Mesothelial cell of epicardium (in vitro differentiated cells): ENCODE measurements around the gene THRB. TPM values are rescaled to one million over a fixed set of nuclear protein-coding genes. Genes with fewer than 3 reads are reported as not detected.

Experiments used
- DNase-seq, 2 experiments: peaks; one replicate each; pipeline ENCODE4 v3.0.0; 2021; ENCODE audit warnings: low spot score in 2 of 2; ENCODE audit not compliant: unreplicated experiment in 2 of 2
- H3K27ac Mint-ChIP-seq: 2 replicates; pipeline ENCODE4 v1.8.0; 2021; ENCODE audit warnings: mixed read lengths
- H3K27me3 Mint-ChIP-seq: 2 replicates; pipeline ENCODE4 v1.8.0; 2021; ENCODE audit warnings: low read depth, mixed read lengths
- H3K36me3 Mint-ChIP-seq: 2 replicates; pipeline ENCODE4 v1.8.0; 2021; ENCODE audit warnings: mixed read lengths
- H3K4me1 Mint-ChIP-seq: 2 replicates; pipeline ENCODE4 v1.8.0; 2021; ENCODE audit warnings: mixed read lengths
- H3K4me3 Mint-ChIP-seq: 2 replicates; pipeline ENCODE4 v1.8.0; 2021; ENCODE audit warnings: mild to moderate bottlenecking, moderate library complexity, mixed read lengths
- H3K9me3 Mint-ChIP-seq: 2 replicates; pipeline ENCODE4 v1.8.0; 2021; ENCODE audit warnings: mixed read lengths
- total RNA-seq: library from RNA; stranded (reverse); gene quantifications from 3 replicates; pipeline ENCODE4 v1.2.1, GENCODE V29; 2021
- TF ChIP-seq, protein P1 (sequence below): fragments of 200-600 bp; sonication (generic); IDR thresholded peaks from one replicate; pipeline ENCODE4 v1.5.0; 2021; ENCODE audit warnings: antibody characterized with exemption; ENCODE audit not compliant: unreplicated experiment

The THRB gene
- total RNA-seq, 1 donor from 2014 or later = 3.4 TPM

DNA sequence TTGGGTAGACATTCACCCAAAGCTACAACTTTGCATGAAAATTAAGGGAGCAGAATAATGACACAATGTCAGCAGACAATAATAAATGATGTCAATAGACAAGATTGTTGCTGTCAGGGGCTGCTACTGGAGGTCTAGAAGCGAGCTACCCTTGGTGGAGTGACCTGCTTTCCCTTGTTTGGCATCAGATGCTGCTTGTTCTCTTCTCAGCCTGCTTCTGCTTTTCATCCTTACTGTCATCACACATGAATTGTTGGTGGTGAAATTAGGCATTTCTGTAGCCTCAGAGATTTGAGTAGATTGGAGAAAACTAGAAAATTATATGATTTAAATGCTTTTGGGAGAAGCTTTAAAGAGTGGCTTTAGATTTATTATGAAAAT lies 355.8 kb downstream of the THRB start:
- H3K27ac Mint-ChIP-seq = no peak overlapping the region
- H3K4me3 Mint-ChIP-seq = no peak overlapping the region
- H3K4me1 Mint-ChIP-seq = peaks cover 21% of the 10 kb centered on the region
- TF ChIP-seq, protein P1, sequence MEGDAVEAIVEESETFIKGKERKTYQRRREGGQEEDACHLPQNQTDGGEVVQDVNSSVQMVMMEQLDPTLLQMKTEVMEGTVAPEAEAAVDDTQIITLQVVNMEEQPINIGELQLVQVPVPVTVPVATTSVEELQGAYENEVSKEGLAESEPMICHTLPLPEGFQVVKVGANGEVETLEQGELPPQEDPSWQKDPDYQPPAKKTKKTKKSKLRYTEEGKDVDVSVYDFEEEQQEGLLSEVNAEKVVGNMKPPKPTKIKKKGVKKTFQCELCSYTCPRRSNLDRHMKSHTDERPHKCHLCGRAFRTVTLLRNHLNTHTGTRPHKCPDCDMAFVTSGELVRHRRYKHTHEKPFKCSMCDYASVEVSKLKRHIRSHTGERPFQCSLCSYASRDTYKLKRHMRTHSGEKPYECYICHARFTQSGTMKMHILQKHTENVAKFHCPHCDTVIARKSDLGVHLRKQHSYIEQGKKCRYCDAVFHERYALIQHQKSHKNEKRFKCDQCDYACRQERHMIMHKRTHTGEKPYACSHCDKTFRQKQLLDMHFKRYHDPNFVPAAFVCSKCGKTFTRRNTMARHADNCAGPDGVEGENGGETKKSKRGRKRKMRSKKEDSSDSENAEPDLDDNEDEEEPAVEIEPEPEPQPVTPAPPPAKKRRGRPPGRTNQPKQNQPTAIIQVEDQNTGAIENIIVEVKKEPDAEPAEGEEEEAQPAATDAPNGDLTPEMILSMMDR = no peak
- DNase-seq = no peak
- H3K27me3 Mint-ChIP-seq = peaks cover 3% of the 10 kb centered on the region
- H3K9me3 Mint-ChIP-seq = no peaks in the 10 kb centered on the region
- no peaks in the 10 kb centered on the region for H3K36me3 Mint-ChIP-seq

- H3K36me3 Mint-ChIP-seq = no peaks in the 10 kb centered on the region
- no peak overlapping the region for H3K27ac Mint-ChIP-seq
- H3K9me3 Mint-ChIP-seq = no peaks in the 10 kb centered on the region
- H3K4me3 Mint-ChIP-seq = no peak overlapping the region
- peaks cover 21% of the 10 kb centered on the region for H3K4me1 Mint-ChIP-seq
- H3K27me3 Mint-ChIP-seq = peaks cover 2% of the 10 kb centered on the region
- DNase-seq = no peak
- TF ChIP-seq, protein P1 = no peak
These were observed 356.4 kb downstream of the THRB start for GRCh38 chr3:24137958-24138875.

GRCh38 chr3:24137334-24137733 lies 357.3 kb downstream of the THRB start:
- Mint-ChIP-seq H3K36me3 (no peaks in the 10 kb centered on the region), H3K27me3 (peaks cover 2% of the 10 kb centered on the region), H3K27ac (no peak overlapping the region), H3K4me1 (peaks cover 21% of the 10 kb centered on the region), H3K9me3 (no peaks in the 10 kb centered on the region), H3K4me3 (no peak overlapping the region)
- TF ChIP-seq, protein P1 = no peak
- no peak for DNase-seq

DNA sequence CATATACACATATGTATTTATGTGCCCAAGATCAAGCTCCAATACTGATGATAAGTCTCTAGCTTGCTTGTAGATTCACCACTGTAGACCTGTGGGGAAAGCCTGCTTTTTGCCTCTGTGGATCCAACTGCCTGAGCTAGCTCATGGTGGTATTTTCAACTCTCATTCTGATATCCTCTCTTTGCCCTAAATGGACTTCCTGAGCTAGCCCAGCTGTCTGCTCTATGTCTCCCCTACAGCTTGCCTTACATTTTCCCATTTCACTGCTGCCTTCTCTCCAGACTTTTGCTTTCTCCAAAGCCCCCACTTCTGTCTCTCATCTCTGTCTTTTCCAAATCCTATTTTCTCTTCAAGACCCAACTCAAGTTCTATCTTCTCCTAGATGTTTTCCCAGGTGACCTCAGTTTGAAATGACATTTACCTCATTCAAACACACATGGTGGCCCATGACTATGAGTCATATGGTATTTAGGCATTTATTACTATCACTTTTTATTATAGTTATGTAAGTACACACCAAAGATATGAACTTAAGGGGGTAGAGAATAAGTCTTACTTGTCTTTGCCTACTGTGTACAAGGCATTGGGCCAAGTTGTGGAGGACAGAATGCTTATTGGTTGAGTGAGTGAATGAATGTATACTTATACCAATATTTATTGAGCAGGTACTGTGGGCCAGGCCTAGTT lies 357.9 kb downstream of the THRB start:
- no peaks in the 10 kb centered on the region for H3K36me3 Mint-ChIP-seq
- no peak for DNase-seq
- H3K27me3 Mint-ChIP-seq = no peaks in the 10 kb centered on the region
- H3K4me3 Mint-ChIP-seq = no peak overlapping the region
- no peaks in the 10 kb centered on the region for H3K9me3 Mint-ChIP-seq
- TF ChIP-seq, protein P1 = no peak
- peaks cover 21% of the 10 kb centered on the region for H3K4me1 Mint-ChIP-seq
- H3K27ac Mint-ChIP-seq = no peak overlapping the region

DNA sequence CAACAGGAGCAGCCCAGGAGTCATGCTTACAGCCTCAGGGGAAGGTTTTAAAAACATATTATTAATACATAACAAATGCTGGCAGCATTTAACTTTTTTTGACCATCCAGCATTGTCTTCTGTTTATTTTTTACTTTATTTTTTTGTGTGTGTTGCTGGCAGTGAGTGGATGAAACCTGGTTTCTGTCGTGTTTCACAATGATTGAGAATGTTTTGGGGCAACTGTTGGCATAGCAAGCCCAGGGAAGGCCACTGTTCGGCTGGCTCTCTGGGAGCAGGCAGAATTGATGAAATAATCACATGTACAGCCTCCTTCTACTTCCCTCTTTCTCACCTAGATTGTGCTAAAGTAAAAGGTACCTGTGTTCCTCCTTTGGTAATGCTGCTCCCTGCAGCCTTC lies 359.4 kb downstream of the THRB start:
- no peak for DNase-seq
- TF ChIP-seq, protein P1 = no peak
- H3K9me3 Mint-ChIP-seq = peaks cover 4% of the 10 kb centered on the region
- H3K27ac Mint-ChIP-seq = no peak overlapping the region
- H3K27me3 Mint-ChIP-seq = no peaks in the 10 kb centered on the region
- H3K4me1 Mint-ChIP-seq = peaks cover 21% of the 10 kb centered on the region
- no peak overlapping the region for H3K4me3 Mint-ChIP-seq
- peaks cover 3% of the 10 kb centered on the region for H3K36me3 Mint-ChIP-seq
